Uterus (tissue), 2 donors: Measurements from ENCODE around the gene CCDC127.

Experiments used
- CTCF ChIP-seq, 4 experiments: fragments of 200-600 bp in 2 of 4; fragments of 450-650 bp in 2 of 4; sonication (generic) in 2 of 4; IDR thresholded peaks; one replicate each; pipeline ENCODE4 v1.5.1; 2016 to 2019; ENCODE audit warnings: antibody characterized with exemption in 4 of 4, mild to moderate bottlenecking in 2 of 4, moderate library complexity in 1 of 4
- POLR2A ChIP-seq, 2 donors: fragments of 450-650 bp; IDR thresholded peaks; one replicate each; pipeline ENCODE4 v1.6.1; 2016; ENCODE audit warnings: antibody characterized with exemption in 2 of 2, mild to moderate bottlenecking in 1 of 2, moderate library complexity in 1 of 2

GRCh38 chr5:204462-204861 lies 13.5 kb downstream of the CCDC127 start:
- no peak for TF ChIP-seq CTCF (IDR thresholded peaks at IDR 0.05)
- TF ChIP-seq POLR2A (IDR thresholded peaks at IDR 0.05), result no peak
